Coronary artery (tissue), 2 donors: Measurements from ENCODE around the gene NAV2.

ENCODE experiments used
- DNase-seq: peaks from one replicate; pipeline ENCODE4 v3.0.0-alpha.2; 2017; ENCODE audit warnings: low spot score
- H3K27ac ChIP-seq, 2 donors: fragments of 200-600 bp; sonication (generic); one replicate each; pipeline ENCODE4 v1.5.1; 2016 to 2019
- H3K4me3 ChIP-seq: fragments of 200-600 bp; sonication (generic); 2 replicates; pipeline ENCODE4 v1.5.1; 2016; ENCODE audit warnings: mild to moderate bottlenecking, moderate library complexity
- TF ChIP-seq, protein P1 (sequence below): fragments of 200-600 bp; sonication (generic); IDR thresholded peaks from one replicate; pipeline ENCODE4 v1.5.1; 2019; ENCODE audit warnings: antibody characterized with exemption

The NAV2 gene

DNA sequence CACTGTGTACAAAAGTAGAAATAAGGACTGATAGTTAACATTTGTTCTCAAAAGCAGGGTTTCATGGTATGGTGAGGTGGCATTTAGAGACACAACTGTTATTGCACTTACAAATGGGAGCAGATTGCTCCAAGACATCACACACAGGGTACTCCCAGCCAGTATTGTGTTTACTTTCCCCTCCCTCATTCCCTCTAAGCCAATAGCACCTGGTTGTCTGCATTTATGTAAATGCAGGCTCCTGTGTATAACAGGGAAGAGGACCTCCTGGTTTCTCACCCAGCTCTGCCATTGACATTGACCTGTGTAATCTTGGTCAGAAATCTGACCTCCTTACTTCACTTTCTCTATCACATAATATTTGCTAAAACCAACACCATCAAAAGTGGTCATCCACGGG, 154.4 kb downstream of the NAV2 start:
- Histone ChIP-seq H3K27ac (peak overlapping the region in 1 of 2 donors; percentile 4), H3K4me3 (no peak overlapping the region)
- DNase-seq, result no peak
- TF ChIP-seq, protein P1, sequence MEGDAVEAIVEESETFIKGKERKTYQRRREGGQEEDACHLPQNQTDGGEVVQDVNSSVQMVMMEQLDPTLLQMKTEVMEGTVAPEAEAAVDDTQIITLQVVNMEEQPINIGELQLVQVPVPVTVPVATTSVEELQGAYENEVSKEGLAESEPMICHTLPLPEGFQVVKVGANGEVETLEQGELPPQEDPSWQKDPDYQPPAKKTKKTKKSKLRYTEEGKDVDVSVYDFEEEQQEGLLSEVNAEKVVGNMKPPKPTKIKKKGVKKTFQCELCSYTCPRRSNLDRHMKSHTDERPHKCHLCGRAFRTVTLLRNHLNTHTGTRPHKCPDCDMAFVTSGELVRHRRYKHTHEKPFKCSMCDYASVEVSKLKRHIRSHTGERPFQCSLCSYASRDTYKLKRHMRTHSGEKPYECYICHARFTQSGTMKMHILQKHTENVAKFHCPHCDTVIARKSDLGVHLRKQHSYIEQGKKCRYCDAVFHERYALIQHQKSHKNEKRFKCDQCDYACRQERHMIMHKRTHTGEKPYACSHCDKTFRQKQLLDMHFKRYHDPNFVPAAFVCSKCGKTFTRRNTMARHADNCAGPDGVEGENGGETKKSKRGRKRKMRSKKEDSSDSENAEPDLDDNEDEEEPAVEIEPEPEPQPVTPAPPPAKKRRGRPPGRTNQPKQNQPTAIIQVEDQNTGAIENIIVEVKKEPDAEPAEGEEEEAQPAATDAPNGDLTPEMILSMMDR, result no peak

DNA sequence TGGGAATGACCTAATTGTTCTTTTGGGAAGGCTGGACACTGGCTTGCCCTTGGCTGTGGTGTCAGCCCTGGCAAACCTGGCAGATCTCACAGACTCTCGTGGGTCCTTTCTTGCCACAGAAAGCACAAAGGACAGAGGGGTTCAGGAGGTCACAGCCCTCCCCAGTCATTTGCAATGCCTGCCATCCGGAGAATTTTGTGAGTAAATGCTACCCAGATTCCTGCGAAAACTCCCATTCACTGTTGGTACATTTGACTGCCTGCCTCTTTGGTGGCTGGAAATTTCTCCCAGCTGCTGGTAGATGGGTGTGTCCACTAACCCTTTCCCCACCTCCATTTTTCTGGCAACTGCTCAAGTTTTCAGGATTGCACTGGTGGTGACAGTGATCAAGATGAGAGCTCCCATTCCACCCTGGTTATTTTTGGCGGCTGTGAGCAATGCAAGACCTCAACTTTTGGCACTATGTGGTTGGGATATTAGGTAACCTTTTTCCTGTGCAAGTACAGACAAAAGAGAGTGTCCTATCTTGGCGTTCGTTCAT, 155.7 kb downstream of the NAV2 start:
- TF ChIP-seq, protein P1, result no peak
- Histone ChIP-seq H3K27ac (peak overlapping the region in 1 of 2 donors; percentile 76), H3K4me3 (no peak overlapping the region)
- DNase-seq, result peak; percentile 78

DNA sequence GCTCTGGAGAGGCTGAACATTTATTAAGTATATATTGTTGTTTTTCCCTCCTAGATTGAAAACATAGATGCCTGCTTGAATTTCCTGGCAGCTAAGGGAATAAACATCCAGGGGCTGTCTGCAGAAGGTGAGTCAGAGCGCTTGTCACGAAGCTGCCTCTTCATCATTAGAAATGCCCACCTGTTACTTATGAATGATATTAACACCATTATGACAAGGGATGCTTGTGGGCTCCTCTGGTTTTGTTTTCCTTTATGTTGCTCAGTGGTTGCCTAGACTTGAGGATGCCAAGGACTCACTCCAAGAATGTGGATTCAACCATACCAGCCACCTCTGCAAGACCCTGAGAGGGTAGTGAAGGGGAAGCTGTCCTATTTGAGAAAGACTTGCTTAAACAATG, 156.2 kb downstream of the NAV2 start:
- no peak for DNase-seq
- TF ChIP-seq, protein P1, result no peak
- Histone ChIP-seq H3K4me3 (no peak overlapping the region), H3K27ac (peak overlapping the region in 1 of 2 donors; percentile 76)

DNA sequence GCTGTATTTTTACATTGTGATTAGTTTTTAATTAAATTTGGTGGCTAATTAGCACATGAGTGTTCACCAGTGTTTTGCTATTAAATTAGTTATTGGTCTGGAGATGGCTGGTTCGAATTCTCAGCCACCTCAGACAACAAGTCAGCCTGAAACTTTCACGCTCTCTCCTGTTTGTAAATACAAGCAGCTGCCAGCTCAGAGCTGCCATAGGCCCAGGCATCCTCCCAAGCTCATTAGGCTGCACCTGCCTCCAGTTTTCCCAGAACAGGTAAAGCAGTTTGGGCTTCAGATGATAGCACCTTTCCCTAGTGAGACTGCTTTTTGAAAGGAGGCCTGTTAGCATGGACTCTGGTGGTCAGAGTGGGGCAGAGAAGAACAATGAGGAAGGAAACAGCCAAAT, 156.8 kb downstream of the NAV2 start:
- DNase-seq, result no peak
- TF ChIP-seq, protein P1, result no peak
- no peak overlapping the region for H3K4me3 ChIP-seq
- peak overlapping the region in 1 of 2 donors; percentile 10 for H3K27ac ChIP-seq

DNA sequence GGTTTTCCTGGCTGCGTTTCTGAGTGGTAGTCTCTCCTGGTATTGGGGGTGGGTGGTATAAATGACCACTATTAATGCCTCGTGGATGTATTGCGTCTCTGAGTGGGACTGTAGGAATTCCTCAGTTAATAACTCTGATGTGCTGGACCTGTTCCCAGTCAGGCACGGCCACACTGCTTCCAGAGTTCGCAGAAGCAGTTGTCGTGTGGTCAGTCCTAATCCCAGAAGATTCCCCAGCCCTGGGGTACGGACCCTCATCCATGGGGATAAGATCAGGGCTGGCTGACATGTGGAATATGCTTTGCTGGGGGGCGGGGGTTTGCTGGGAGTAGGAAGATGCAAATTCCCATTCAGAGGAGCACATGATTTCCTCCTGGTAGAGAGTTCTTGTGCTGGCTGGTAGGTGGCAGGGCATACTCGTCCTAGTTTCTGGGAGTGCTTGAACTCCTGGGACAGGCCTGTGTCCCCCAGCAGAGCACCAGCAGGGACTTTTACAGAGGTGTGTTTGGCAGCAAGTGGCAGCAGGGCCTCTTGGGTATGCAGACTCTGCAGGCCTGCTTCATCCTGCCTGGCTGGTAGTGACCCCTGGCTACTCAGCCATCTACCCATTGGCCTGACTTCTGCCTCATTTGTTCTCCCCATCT, 157.4 kb downstream of the NAV2 start:
- TF ChIP-seq, protein P1, result no peak
- Histone ChIP-seq H3K27ac (peak overlapping the region in 1 of 2 donors; percentile 10), H3K4me3 (no peak overlapping the region)
- no peak for DNase-seq

DNA sequence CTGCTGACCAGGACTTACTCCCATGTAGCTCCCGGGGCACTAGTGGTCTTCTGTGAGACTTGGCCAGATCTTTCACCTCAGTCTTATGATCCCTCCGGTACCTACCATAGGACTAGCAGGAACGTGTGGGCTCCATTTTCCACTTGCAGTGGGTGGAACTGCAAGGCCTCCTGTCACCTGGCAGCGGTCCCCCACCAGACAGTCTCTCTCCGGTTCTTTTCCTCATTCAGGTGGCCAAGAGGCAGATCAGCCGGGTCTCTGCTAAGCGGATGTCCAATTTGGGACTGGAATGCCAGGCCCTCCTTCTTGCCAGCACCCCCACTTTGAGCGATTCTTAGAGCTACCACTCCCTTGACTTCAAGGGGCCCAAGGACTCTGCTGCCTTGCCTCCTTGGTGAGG, 158.9 kb downstream of the NAV2 start:
- TF ChIP-seq, protein P1, result no peak
- no peak overlapping the region for H3K4me3 ChIP-seq
- DNase-seq, result no peak
- H3K27ac ChIP-seq, result no peak overlapping the region

DNA sequence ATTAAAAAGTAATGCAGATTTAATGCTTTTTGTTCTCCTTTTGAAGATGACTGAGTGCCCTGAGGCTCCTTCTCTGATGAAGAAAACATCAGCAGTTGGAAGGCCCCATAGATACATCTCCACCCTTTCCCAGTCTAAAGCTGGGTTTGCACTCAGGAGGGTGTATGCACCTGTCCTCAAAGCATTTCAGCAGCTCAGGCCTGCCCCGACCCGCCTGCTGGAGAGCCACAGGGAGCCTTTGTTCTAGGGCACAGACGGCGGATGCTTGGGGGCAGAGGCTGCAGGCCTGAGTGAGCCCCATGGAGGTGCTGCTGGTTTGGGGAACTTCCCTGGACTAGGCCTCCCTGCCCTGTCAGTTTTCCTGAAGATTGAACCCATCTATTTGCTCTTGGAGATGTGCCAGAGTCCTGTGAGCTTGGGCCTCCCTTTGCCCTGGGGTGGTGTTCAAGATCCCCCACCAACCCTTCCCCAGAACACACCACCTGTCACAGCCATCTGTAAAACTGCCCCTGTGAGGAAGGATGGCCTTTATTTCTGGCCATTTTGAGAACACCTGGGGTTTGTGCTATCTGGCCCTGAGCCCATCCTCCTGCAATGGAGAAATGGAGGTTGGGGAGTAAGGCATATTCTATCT, 160.0 kb downstream of the NAV2 start:
- no peak for DNase-seq
- H3K4me3 ChIP-seq, result no peak overlapping the region

More for the DNA sequence above, 160.0 kb downstream of the NAV2 start:
- TF ChIP-seq, protein P1, result no peak
- H3K27ac ChIP-seq, result peak overlapping the region in 1 of 2 donors; percentile 21
